Neural cell (in vitro differentiated cells): ENCODE data around the gene S100B.

Experiments
- CTCF ChIP-seq: fragments of 450-650 bp; IDR thresholded peaks from 2 replicates; pipeline ENCODE4 v1.5.1; 2014; ENCODE audit warnings: antibody characterized with exemption, mild to moderate bottlenecking, moderate library complexity; ENCODE audit not compliant: poor library complexity, severe bottlenecking
- EZH2 ChIP-seq: fragments of 200-600, 300-800 bp; shearing (Covaris generic), sonication (generic); IDR thresholded peaks from 2 replicates; pipeline ENCODE4 v1.6.1; 2014; ENCODE audit warnings: antibody characterized with exemption, low read length, borderline replicate concordance, mild to moderate bottlenecking; ENCODE audit not compliant: insufficient read depth, poor library complexity, severe bottlenecking
- TAF1 ChIP-seq: IDR thresholded peaks from 2 replicates; pipeline ENCODE4 v1.6.1; 2012; ENCODE audit warnings: low read depth

DNA sequence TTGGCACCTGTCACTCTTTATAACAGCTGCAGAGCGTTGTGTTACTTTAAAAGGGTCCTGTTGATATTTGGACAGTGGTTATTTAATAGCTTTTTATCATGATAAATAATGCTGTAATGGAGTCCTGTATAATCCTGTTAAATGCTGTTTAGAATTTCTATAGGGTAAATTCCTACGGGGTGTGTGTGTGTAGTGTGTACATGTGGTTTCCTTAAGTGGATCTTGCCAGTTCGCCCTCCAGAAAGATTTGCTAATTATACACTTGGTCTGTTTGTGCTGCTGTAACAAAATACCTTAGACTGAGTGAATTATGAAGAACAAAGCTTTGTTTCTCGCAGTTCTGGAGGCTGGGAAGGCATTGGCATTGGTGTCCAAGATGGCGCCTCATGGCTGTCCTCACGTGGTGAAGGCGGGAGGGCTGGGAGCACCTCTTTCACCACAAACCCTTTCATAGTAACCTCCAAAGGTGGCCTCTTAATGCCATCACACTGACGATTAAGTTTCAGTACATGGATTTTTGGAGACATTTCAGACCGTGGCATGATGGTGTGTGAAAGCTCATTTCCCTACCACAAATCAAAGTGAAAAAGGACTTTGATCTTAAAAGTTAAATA, 41.8 kb upstream of the S100B start:
- TF ChIP-seq EZH2, result no peak
- TF ChIP-seq CTCF, result no peak
- TF ChIP-seq TAF1, result no peak
